Measurements from ENCODE around the gene ARID1A.

Gene ARID1A

DNA sequence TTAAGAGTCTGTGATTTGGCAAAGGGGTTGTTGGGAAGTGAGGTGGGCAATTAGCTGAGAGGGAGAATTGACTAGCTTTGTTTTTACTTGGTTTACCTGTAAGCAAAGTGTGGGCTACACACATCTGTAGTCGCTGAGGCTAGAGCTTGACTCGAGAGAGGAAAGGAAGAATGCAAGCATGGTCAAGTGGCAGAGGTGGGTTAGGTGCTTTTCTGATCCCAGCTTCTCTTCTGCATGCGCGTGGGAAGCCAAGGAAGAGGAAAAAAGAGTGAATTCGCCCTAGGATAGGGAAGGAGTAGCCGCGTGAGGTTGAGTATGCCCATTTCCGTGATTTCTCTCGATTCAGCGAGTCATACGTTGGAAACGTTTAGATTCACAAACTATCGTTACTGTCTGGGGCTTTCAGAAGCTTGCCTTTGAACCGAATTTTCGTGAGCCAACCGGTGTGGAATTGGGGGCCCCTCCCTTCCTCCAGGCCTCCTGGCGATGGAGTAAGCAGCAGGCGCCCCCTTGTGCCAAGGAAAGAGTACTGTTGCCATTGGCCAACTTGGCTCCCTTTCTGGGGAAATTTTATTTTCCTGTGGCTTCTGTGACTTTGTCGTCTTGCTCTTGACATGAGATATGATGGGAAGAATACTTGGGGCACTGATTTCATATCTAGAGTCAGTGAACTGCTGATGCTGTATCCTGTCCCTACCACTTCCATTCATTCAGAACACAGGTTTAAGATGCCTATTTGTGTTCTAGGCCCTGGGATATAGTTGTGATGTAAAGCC is 93.2 kb downstream of the ARID1A start:
- H3K4me3 ChIP-seq (ENCODE audit: low read depth, low read length), result peak overlapping the region; percentile 84
- TF ChIP-seq MYC (IDR thresholded peaks at IDR 0.05; ENCODE audit: low read depth, low read length), result peak; percentile 5; the same call in 1 of the 2 replicates
- TF ChIP-seq, protein P1, sequence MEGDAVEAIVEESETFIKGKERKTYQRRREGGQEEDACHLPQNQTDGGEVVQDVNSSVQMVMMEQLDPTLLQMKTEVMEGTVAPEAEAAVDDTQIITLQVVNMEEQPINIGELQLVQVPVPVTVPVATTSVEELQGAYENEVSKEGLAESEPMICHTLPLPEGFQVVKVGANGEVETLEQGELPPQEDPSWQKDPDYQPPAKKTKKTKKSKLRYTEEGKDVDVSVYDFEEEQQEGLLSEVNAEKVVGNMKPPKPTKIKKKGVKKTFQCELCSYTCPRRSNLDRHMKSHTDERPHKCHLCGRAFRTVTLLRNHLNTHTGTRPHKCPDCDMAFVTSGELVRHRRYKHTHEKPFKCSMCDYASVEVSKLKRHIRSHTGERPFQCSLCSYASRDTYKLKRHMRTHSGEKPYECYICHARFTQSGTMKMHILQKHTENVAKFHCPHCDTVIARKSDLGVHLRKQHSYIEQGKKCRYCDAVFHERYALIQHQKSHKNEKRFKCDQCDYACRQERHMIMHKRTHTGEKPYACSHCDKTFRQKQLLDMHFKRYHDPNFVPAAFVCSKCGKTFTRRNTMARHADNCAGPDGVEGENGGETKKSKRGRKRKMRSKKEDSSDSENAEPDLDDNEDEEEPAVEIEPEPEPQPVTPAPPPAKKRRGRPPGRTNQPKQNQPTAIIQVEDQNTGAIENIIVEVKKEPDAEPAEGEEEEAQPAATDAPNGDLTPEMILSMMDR (IDR thresholded peaks at IDR 0.05; ENCODE audit: low read depth, low read length), result peak; percentile 88
- TF ChIP-seq, protein P2, sequence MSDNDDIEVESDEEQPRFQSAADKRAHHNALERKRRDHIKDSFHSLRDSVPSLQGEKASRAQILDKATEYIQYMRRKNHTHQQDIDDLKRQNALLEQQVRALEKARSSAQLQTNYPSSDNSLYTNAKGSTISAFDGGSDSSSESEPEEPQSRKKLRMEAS (IDR thresholded peaks at IDR 0.05; ENCODE audit: low read depth, low read length), result no peak; the same call in 1 of the 2 replicates
- peak; percentile 49 for TF ChIP-seq POLR2A (IDR thresholded peaks at IDR 0.05; ENCODE audit: extremely low read depth, insufficient read length)
- DNase-seq (ENCODE audit: low read depth), result peak; percentile 94

GRCh38 chr1:26789612-26789865 is 93.7 kb downstream of the ARID1A start:
- peak overlapping the region; percentile 8 for H3K4me3 ChIP-seq (ENCODE audit: low read depth, low read length)
- DNase-seq (ENCODE audit: low read depth), result no peak
- no peak for TF ChIP-seq POLR2A (IDR thresholded peaks at IDR 0.05; ENCODE audit: extremely low read depth, insufficient read length)
- TF ChIP-seq, protein P1 (IDR thresholded peaks at IDR 0.05; ENCODE audit: low read depth, low read length), result no peak
- no peak for TF ChIP-seq MYC (IDR thresholded peaks at IDR 0.05; ENCODE audit: low read depth, low read length)
- TF ChIP-seq, protein P2 (IDR thresholded peaks at IDR 0.05; ENCODE audit: low read depth, low read length), result no peak

DNA sequence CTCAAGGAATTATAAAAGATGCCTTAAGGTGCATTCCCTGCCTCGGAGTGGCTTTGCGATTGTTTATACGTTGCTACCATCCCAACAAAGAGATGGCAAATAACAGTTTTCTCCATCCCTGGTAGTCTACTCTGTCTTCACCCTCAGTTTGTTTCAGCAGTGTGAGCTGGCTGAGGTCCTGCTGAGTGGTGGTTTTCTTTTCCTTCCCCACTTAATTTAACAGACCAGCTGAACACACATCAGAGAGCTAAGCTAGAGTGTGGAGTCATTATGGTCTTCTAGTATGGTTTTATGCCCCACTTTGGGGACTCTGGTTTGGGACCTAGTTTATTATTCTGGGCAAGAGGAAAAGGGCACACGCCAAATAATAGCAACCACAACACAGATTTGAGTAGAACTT is 94.1 kb downstream of the ARID1A start:
- peak; percentile 65 for DNase-seq (ENCODE audit: low read depth)
- no peak overlapping the region for H3K4me3 ChIP-seq (ENCODE audit: low read depth, low read length)
- TF ChIP-seq, protein P2 (IDR thresholded peaks at IDR 0.05; ENCODE audit: low read depth, low read length), result no peak
- TF ChIP-seq MYC (IDR thresholded peaks at IDR 0.05; ENCODE audit: low read depth, low read length) (no peak), POLR2A (IDR thresholded peaks at IDR 0.05; ENCODE audit: extremely low read depth, insufficient read length) (no peak)
- TF ChIP-seq, protein P1 (IDR thresholded peaks at IDR 0.05; ENCODE audit: low read depth, low read length), result no peak

DNA sequence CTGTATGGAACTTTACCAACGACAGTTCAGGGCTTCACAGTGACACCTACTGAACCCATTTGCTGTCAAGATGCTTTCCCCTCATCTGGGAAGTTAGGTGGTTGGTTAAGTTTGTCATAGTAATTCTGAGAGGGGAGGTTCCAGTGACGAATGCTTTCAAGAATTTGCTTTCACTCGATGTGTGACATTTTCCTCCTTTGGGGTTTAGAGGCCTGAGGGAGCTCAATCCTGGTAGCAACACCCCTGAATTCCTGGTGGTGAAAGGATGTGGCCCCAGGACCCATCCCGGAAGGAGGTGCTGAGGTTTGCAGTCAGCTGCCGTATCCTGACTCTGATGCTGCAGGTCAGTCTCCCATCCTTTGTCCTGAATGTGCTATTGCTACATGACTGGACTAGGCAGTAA is 94.7 kb downstream of the ARID1A start:
- peak; percentile 38 for DNase-seq (ENCODE audit: low read depth)
- peak overlapping the region; percentile 18 for H3K4me3 ChIP-seq (ENCODE audit: low read depth, low read length)
- TF ChIP-seq MYC (IDR thresholded peaks at IDR 0.05; ENCODE audit: low read depth, low read length), result no peak
- TF ChIP-seq, protein P2 (IDR thresholded peaks at IDR 0.05; ENCODE audit: low read depth, low read length), result no peak
- TF ChIP-seq POLR2A (IDR thresholded peaks at IDR 0.05; ENCODE audit: extremely low read depth, insufficient read length), result no peak
- TF ChIP-seq, protein P1 (IDR thresholded peaks at IDR 0.05; ENCODE audit: low read depth, low read length), result no peak

GRCh38 chr1:26791148-26791547 is 95.3 kb downstream of the ARID1A start:
- peak overlapping the region; percentile 18 for H3K4me3 ChIP-seq (ENCODE audit: low read depth, low read length)
- DNase-seq (ENCODE audit: low read depth), result peak; percentile 80
- TF ChIP-seq, protein P2 (IDR thresholded peaks at IDR 0.05; ENCODE audit: low read depth, low read length), result peak; percentile 55; the same call in 1 of the 2 replicates
- TF ChIP-seq, protein P1 (IDR thresholded peaks at IDR 0.05; ENCODE audit: low read depth, low read length), result no peak
- peak; percentile 31; the same call in 1 of the 2 replicates for TF ChIP-seq MYC (IDR thresholded peaks at IDR 0.05; ENCODE audit: low read depth, low read length)
- no peak for TF ChIP-seq POLR2A (IDR thresholded peaks at IDR 0.05; ENCODE audit: extremely low read depth, insufficient read length)
